PFSK-1 (cell line): ENCODE measurements around the gene IRF2BP2.

Source experiments
- FOXP2 ChIP-seq: optimal IDR thresholded peaks from 2 replicates; pipeline ENCODE3; 2011; ENCODE audit warnings: borderline replicate concordance, control low read depth, inconsistent platforms; ENCODE audit not compliant: insufficient read depth; ENCODE audit errors: extremely low read length, extremely low read depth
- POLR2AphosphoS5 ChIP-seq: IDR thresholded peaks from 2 replicates; pipeline ENCODE4 v1.6.1; 2012; ENCODE audit warnings: low read depth, mild to moderate bottlenecking, control low read depth, low read length, moderate library complexity
- SIN3A ChIP-seq: IDR thresholded peaks from 2 replicates; pipeline ENCODE4 v1.6.1; 2012; ENCODE audit warnings: mild to moderate bottlenecking, low read length, moderate library complexity, borderline replicate concordance; ENCODE audit not compliant: insufficient read depth
- TAF1 ChIP-seq: IDR thresholded peaks from 2 replicates; pipeline ENCODE4 v1.6.1; 2012; ENCODE audit warnings: low read length, control low read depth, borderline replicate concordance; ENCODE audit not compliant: insufficient read depth
- TF ChIP-seq, protein P1 (sequence below), 2 experiments: IDR thresholded peaks; 2 replicates each; pipeline versions ENCODE4 v1.6.1 to v1.8.0; 2011 to 2012; ENCODE audit warnings: low read depth in 2 of 2, low read length in 2 of 2, control low read depth in 1 of 2, inconsistent platforms in 1 of 2, mild to moderate bottlenecking in 1 of 2, moderate library complexity in 1 of 2; ENCODE audit not compliant: insufficient read depth in 1 of 2

IRF2BP2 gene

DNA sequence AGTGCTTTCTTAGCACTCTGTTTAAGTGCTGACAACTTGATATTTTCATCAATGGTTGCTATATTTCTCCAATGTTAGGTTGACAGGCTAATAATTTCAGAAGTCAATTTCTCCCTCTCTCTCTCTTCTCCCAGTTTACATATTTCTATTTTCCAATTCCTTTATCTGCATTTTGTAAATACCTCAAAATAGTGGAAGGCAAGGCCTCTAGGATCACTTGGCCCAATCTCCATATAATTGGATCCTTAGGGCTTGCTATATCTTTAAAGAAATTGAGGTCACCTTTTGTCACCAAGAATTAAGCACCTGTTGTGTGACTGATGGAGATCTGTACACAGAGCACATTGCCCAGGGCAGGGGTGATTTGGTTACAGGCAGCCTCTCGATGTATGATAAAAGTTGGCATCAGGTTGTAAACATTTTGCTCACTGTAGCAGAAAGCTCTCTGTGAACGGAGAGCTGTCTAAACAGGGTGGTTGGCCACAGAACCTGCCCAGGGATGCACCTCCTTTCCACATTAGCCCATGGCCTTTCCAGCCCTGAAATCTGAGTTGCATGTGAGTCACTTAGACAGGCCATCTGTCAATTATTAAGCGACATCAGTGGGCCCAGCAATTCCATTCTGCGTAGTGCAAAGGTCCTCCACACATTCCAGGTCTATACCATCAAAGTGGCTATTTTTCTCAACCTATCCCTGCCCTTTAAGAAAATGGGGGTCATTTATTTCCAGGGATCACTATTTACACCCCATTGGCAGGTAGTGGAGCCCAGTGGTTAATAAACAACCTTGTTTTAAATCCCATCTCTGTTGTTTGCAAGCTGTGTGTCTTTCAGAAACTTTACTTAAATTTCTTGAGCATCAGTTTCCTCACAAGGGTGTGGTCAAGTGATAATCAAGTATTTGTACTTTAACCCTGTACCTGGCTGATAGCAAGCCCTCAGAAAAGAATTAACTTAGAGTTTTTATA is 29.1 kb upstream of the IRF2BP2 start:
- TF ChIP-seq, protein P1, sequence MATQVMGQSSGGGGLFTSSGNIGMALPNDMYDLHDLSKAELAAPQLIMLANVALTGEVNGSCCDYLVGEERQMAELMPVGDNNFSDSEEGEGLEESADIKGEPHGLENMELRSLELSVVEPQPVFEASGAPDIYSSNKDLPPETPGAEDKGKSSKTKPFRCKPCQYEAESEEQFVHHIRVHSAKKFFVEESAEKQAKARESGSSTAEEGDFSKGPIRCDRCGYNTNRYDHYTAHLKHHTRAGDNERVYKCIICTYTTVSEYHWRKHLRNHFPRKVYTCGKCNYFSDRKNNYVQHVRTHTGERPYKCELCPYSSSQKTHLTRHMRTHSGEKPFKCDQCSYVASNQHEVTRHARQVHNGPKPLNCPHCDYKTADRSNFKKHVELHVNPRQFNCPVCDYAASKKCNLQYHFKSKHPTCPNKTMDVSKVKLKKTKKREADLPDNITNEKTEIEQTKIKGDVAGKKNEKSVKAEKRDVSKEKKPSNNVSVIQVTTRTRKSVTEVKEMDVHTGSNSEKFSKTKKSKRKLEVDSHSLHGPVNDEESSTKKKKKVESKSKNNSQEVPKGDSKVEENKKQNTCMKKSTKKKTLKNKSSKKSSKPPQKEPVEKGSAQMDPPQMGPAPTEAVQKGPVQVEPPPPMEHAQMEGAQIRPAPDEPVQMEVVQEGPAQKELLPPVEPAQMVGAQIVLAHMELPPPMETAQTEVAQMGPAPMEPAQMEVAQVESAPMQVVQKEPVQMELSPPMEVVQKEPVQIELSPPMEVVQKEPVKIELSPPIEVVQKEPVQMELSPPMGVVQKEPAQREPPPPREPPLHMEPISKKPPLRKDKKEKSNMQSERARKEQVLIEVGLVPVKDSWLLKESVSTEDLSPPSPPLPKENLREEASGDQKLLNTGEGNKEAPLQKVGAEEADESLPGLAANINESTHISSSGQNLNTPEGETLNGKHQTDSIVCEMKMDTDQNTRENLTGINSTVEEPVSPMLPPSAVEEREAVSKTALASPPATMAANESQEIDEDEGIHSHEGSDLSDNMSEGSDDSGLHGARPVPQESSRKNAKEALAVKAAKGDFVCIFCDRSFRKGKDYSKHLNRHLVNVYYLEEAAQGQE (IDR thresholded peaks at IDR 0.05; ENCODE audit: insufficient read depth in 1 of 2, low read depth in 2 of 2, low read length in 2 of 2) = no peak
- TF ChIP-seq SIN3A = no peak
- TF ChIP-seq TAF1 = no peak
- no peak for TF ChIP-seq FOXP2
- TF ChIP-seq POLR2AphosphoS5 = no peak

DNA sequence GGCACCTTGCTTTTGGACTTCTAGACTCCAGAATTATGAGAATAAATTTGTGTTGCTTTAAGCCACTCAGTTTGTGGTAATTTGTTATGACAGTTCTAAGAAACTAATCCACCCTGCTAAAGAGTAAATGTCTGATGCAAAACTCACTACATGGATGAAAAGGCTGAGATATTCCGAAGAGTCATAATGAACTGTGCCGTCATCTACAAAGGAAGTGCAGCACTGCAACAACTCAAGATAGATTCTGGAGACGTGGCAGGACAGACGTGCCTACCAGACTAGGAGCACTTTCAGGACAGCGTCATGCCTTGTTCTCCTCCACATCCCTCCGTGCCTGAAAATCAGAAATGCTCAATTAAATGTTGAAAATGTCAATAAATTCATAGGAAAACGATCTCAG is 24.4 kb upstream of the IRF2BP2 start:
- TF ChIP-seq POLR2AphosphoS5 (no peak), SIN3A (no peak), FOXP2 (no peak), TAF1 (no peak)
- TF ChIP-seq, protein P1 (IDR thresholded peaks at IDR 0.05; ENCODE audit: insufficient read depth in 1 of 2, low read depth in 2 of 2, low read length in 2 of 2) = no peak

DNA sequence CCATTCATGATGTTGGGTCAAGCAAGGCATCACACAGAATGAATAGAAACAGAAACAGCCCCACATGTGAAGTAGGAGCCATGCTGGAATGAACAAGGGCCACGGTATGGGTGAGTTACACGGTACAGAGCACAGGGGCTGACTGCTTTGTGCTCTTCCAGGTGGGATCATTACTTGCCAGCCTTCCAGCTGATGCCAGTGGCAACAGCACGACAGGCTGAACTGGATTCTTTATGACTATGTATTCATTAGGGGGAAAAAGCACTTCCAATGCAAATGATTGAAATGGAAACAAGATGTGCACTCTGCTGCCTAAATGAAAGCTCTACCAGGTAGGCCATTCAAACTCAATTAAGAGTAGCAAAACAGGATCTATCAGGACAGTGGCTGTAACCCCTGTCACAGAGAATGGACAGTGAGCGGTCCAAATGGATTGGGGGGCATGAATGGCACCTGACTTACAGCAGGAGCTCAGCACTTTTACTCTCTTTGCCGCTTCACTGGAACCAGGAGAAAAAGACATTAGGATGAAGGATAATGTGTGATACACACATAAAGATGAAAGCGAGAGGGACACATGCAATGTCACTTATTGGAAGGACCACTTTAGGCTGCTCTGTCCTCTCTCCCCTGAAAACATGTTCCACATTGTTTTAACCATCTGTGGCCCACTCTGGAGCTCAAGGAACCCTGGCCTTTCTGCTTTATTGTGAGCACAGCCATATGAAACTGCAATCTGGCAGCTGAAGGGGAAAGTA is 23.4 kb upstream of the IRF2BP2 start:
- TF ChIP-seq SIN3A (no peak), FOXP2 (no peak), POLR2AphosphoS5 (no peak), TAF1 (no peak)
- TF ChIP-seq, protein P1 (IDR thresholded peaks at IDR 0.05; ENCODE audit: insufficient read depth in 1 of 2, low read depth in 2 of 2, low read length in 2 of 2) = no peak

DNA sequence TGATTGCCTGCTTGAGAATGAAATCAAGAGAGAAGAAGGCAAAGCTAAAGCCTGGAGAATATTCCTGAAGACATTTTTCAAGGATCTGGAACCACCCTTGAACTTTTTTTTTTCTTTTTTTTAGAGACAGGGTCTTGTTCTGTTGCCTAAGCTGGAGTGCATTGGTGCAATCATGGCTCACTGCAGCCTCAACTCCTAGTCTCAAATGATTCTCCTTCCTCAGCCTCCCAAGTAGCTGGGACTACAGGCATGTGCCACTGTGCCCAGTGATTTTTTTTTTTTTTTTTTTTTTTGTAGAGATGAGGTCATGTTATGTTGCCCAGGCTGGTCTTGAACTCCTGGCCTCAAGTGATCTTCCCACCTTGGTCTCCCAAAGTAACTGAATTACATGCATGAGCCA is 22.2 kb upstream of the IRF2BP2 start:
- TF ChIP-seq, protein P1 (IDR thresholded peaks at IDR 0.05; ENCODE audit: insufficient read depth in 1 of 2, low read depth in 2 of 2, low read length in 2 of 2) = no peak
- no peak for TF ChIP-seq TAF1
- no peak for TF ChIP-seq POLR2AphosphoS5
